Measurements from ENCODE around the gene NOX4. TPM values are rescaled to one million over a fixed set of nuclear protein-coding genes. Genes with fewer than 3 reads are reported as not detected.

NOX4 gene
- polyA plus RNA-seq, 2 of the 4 experiments (the other 2 are of a cell fraction), result 0.04 TPM; not detected in 1

GRCh38 chr11:89490602-89490980 lies 584 bp downstream of the NOX4 start (continued):
- TF ChIP-seq ATOH8 (CRISPR knock-in tag; IDR thresholded peaks at IDR 0.05; ENCODE audit: low read depth) (no peak), FOXS1 (CRISPR knock-in tag; IDR thresholded peaks at IDR 0.05) (no peak), PHF8 (IDR thresholded peaks at IDR 0.05; ENCODE audit: borderline replicate concordance, low read depth) (no peak), KDM1A (IDR thresholded peaks at IDR 0.05; ENCODE audit: low read depth) (no peak), TP53 (CRISPR knock-in tag; IDR thresholded peaks at IDR 0.05) (no peak), USF2 (IDR thresholded peaks at IDR 0.05) (no peak), HOXB5 (CRISPR knock-in tag; IDR thresholded peaks at IDR 0.05) (no peak), EHF (CRISPR knock-in tag; IDR thresholded peaks at IDR 0.05) (no peak), FOSB (CRISPR knock-in tag; IDR thresholded peaks at IDR 0.05) (no peak), POLR2AphosphoS2 (conservative IDR thresholded peaks at IDR 0.05; ENCODE audit: low read length) (no peak)

GRCh38 chr11:89489930-89490329 lies 1.2 kb downstream of the NOX4 start:
- no peak overlapping the region for H3K4me3 ChIP-seq
- H3K27ac ChIP-seq, result no peak overlapping the region
- FAIRE-seq (no peak), DNase-seq (ENCODE audit: low read depth in 1 of 2, low spot score in 1 of 2) (no peak), ATAC-seq (no peak)
- H3K9me3 ChIP-seq, result no peaks in the 10 kb centered on the region
- no peak overlapping the region for H3K4me2 ChIP-seq
- CTCF ChIA-PET, result interaction anchor here (1.2 kb wide), 1 partner anchor 12 kb away, joined by 4 read pairs; no protein-coding TSS in a partner anchor
- TF ChIP-seq EHF (CRISPR knock-in tag; IDR thresholded peaks at IDR 0.05), result no peak
- no peak for TF ChIP-seq HOXB13 (CRISPR knock-in tag; IDR thresholded peaks at IDR 0.05; ENCODE audit: low read depth)
- no peak for TF ChIP-seq BCL3 (IDR thresholded peaks at IDR 0.05)
- TF ChIP-seq SMC3 (IDR thresholded peaks at IDR 0.05), result no peak
- TF ChIP-seq PHF8 (IDR thresholded peaks at IDR 0.05; ENCODE audit: borderline replicate concordance, low read depth), result no peak
- no peak for TF ChIP-seq FOSB (CRISPR knock-in tag; IDR thresholded peaks at IDR 0.05)
- TF ChIP-seq ZNF302 (CRISPR knock-in tag; IDR thresholded peaks at IDR 0.05), result no peak
- TF ChIP-seq POLR2AphosphoS2 (conservative IDR thresholded peaks at IDR 0.05; ENCODE audit: low read length), result no peak
- TF ChIP-seq CBX8 (IDR thresholded peaks at IDR 0.05), result no peak
- no peak for TF ChIP-seq NPAS2 (CRISPR knock-in tag; IDR thresholded peaks at IDR 0.05; ENCODE audit: borderline replicate concordance)
- TF ChIP-seq KDM5A (IDR thresholded peaks at IDR 0.05), result no peak
- TF ChIP-seq SREBF2 (IDR thresholded peaks at IDR 0.05), result no peak
- no peak for TF ChIP-seq REST (IDR thresholded peaks at IDR 0.05)
- no peak for TF ChIP-seq EP300 (IDR thresholded peaks at IDR 0.05)
- TF ChIP-seq TP53 (CRISPR knock-in tag; IDR thresholded peaks at IDR 0.05), result no peak
- TF ChIP-seq KDM1A (IDR thresholded peaks at IDR 0.05; ENCODE audit: low read depth), result no peak
- no peak for TF ChIP-seq CBX2 (IDR thresholded peaks at IDR 0.05; ENCODE audit: borderline replicate concordance, low read depth)
- WGBS (ENCODE audit: missing lambda C conversion rate), result 6% methylated on average over 1 of the region's 1 CpG
- POLR2A ChIA-PET, result no interaction called here
- no peaks in the 10 kb centered on the region for H3K4me1 ChIP-seq

Data from A549 (cell line).